ENCODE measurements around the gene CTCFL.
"Not testable (repeated sequence)": the region's sequence is repeated elsewhere in the genome, so short reads cannot be mapped to it uniquely, and the experiment has no call there.

The CTCFL gene

GRCh38 chr20:57491373-57491772 lies 33.6 kb downstream of the CTCFL start:
- no peak overlapping the region for H3K9ac ChIP-seq (ENCODE audit: low read length)
- H3K36me3 ChIP-seq (ENCODE audit: control insufficient read depth, insufficient read depth, low read length): no peaks in the 10 kb centered on the region
- H3K9me3 ChIP-seq (ENCODE audit: control insufficient read depth, insufficient read depth, low read depth, low read length): no peaks in the 10 kb centered on the region
- H3K4me3 ChIP-seq (ENCODE audit: low read depth, low read length): no peak overlapping the region
- H3K4me1 ChIP-seq (ENCODE audit: control insufficient read depth, insufficient read depth, low read length): no peaks in the 10 kb centered on the region
- H3K27ac ChIP-seq (ENCODE audit: low read depth, low read length): no peak overlapping the region
- no peaks in the 10 kb centered on the region for H3K27me3 ChIP-seq (ENCODE audit: control insufficient read depth, insufficient read depth, low read length)

- H3K9me3 ChIP-seq (ENCODE audit: control insufficient read depth, insufficient read depth, low read depth, low read length); H3K9ac ChIP-seq (ENCODE audit: low read length); H3K36me3 ChIP-seq (ENCODE audit: control insufficient read depth, insufficient read depth, low read length): not testable (repeated sequence)
These were observed 36.7 kb downstream of the CTCFL start for GRCh38 chr20:57488277-57488676.

GRCh38 chr20:57485770-57486169 lies 39.2 kb downstream of the CTCFL start:
- Histone ChIP-seq H3K4me1 (ENCODE audit: control insufficient read depth, insufficient read depth, low read length) (peaks cover 15% of the 10 kb centered on the region), H3K27me3 (ENCODE audit: control insufficient read depth, insufficient read depth, low read length) (no peaks in the 10 kb centered on the region), H3K4me3 (ENCODE audit: low read depth, low read length) (no peak overlapping the region), H3K36me3 (ENCODE audit: control insufficient read depth, insufficient read depth, low read length) (no peaks in the 10 kb centered on the region), H3K9ac (ENCODE audit: low read length) (no peak overlapping the region), H3K27ac (ENCODE audit: low read depth, low read length) (no peak overlapping the region), H3K9me3 (ENCODE audit: control insufficient read depth, insufficient read depth, low read depth, low read length) (no peaks in the 10 kb centered on the region)

More at GRCh38 chr20:57488277-57488676, 36.7 kb downstream of the CTCFL start:
- not testable (repeated sequence) for H3K27me3 ChIP-seq (ENCODE audit: control insufficient read depth, insufficient read depth, low read length); H3K27ac ChIP-seq (ENCODE audit: low read depth, low read length); H3K4me1 ChIP-seq (ENCODE audit: control insufficient read depth, insufficient read depth, low read length); H3K4me3 ChIP-seq (ENCODE audit: low read depth, low read length)

- H3K4me1 ChIP-seq (ENCODE audit: control insufficient read depth, insufficient read depth, low read length): peaks cover 15% of the 10 kb centered on the region
- no peak overlapping the region for H3K9ac ChIP-seq (ENCODE audit: low read length)
- no peak overlapping the region for H3K27ac ChIP-seq (ENCODE audit: low read depth, low read length)
- no peaks in the 10 kb centered on the region for H3K9me3 ChIP-seq (ENCODE audit: control insufficient read depth, insufficient read depth, low read depth, low read length)
- no peak overlapping the region for H3K4me3 ChIP-seq (ENCODE audit: low read depth, low read length)
- H3K36me3 ChIP-seq (ENCODE audit: control insufficient read depth, insufficient read depth, low read length): no peaks in the 10 kb centered on the region
- no peaks in the 10 kb centered on the region for H3K27me3 ChIP-seq (ENCODE audit: control insufficient read depth, insufficient read depth, low read length)
These were observed 40.2 kb downstream of the CTCFL start for GRCh38 chr20:57484772-57485171.

- Histone ChIP-seq H3K36me3 (ENCODE audit: control insufficient read depth, insufficient read depth, low read length) (no peaks in the 10 kb centered on the region), H3K9me3 (ENCODE audit: control insufficient read depth, insufficient read depth, low read depth, low read length) (no peaks in the 10 kb centered on the region), H3K9ac (ENCODE audit: low read length) (no peak overlapping the region), H3K4me3 (ENCODE audit: low read depth, low read length) (no peak overlapping the region), H3K4me1 (ENCODE audit: control insufficient read depth, insufficient read depth, low read length) (peaks cover 15% of the 10 kb centered on the region), H3K27ac (ENCODE audit: low read depth, low read length) (no peak overlapping the region), H3K27me3 (ENCODE audit: control insufficient read depth, insufficient read depth, low read length) (no peaks in the 10 kb centered on the region)
These were observed 41.5 kb downstream of the CTCFL start for GRCh38 chr20:57483287-57484050.

- no peaks in the 10 kb centered on the region for H3K36me3 ChIP-seq (ENCODE audit: control insufficient read depth, insufficient read depth, low read length)
- no peaks in the 10 kb centered on the region for H3K27me3 ChIP-seq (ENCODE audit: control insufficient read depth, insufficient read depth, low read length)
- H3K27ac ChIP-seq (ENCODE audit: low read depth, low read length): no peak overlapping the region
- H3K4me1 ChIP-seq (ENCODE audit: control insufficient read depth, insufficient read depth, low read length): peaks cover 15% of the 10 kb centered on the region
- H3K9ac ChIP-seq (ENCODE audit: low read length): no peak overlapping the region
- no peak overlapping the region for H3K4me3 ChIP-seq (ENCODE audit: low read depth, low read length)
- no peaks in the 10 kb centered on the region for H3K9me3 ChIP-seq (ENCODE audit: control insufficient read depth, insufficient read depth, low read depth, low read length)
These were observed 42.1 kb downstream of the CTCFL start for GRCh38 chr20:57482796-57483195.

GRCh38 chr20:57482148-57482547 lies 42.8 kb downstream of the CTCFL start:
- H3K4me1 ChIP-seq (ENCODE audit: control insufficient read depth, insufficient read depth, low read length): peaks cover 15% of the 10 kb centered on the region
- no peak overlapping the region for H3K9ac ChIP-seq (ENCODE audit: low read length)
- H3K27ac ChIP-seq (ENCODE audit: low read depth, low read length): no peak overlapping the region
- H3K27me3 ChIP-seq (ENCODE audit: control insufficient read depth, insufficient read depth, low read length): no peaks in the 10 kb centered on the region
- no peak overlapping the region for H3K4me3 ChIP-seq (ENCODE audit: low read depth, low read length)
- no peaks in the 10 kb centered on the region for H3K9me3 ChIP-seq (ENCODE audit: control insufficient read depth, insufficient read depth, low read depth, low read length)
- no peaks in the 10 kb centered on the region for H3K36me3 ChIP-seq (ENCODE audit: control insufficient read depth, insufficient read depth, low read length)

- no peaks in the 10 kb centered on the region for H3K36me3 ChIP-seq (ENCODE audit: control insufficient read depth, insufficient read depth, low read length)
- H3K4me1 ChIP-seq (ENCODE audit: control insufficient read depth, insufficient read depth, low read length): peaks cover 15% of the 10 kb centered on the region
- no peak overlapping the region for H3K9ac ChIP-seq (ENCODE audit: low read length)
- no peak overlapping the region for H3K27ac ChIP-seq (ENCODE audit: low read depth, low read length)
- no peaks in the 10 kb centered on the region for H3K9me3 ChIP-seq (ENCODE audit: control insufficient read depth, insufficient read depth, low read depth, low read length)
- H3K4me3 ChIP-seq (ENCODE audit: low read depth, low read length): no peak overlapping the region
- H3K27me3 ChIP-seq (ENCODE audit: control insufficient read depth, insufficient read depth, low read length): no peaks in the 10 kb centered on the region
These were observed 43.6 kb downstream of the CTCFL start for GRCh38 chr20:57481281-57481711.

GRCh38 chr20:57480444-57481160 lies 44.3 kb downstream of the CTCFL start:
- H3K4me1 ChIP-seq (ENCODE audit: control insufficient read depth, insufficient read depth, low read length): peaks cover 15% of the 10 kb centered on the region
- H3K9me3 ChIP-seq (ENCODE audit: control insufficient read depth, insufficient read depth, low read depth, low read length): no peaks in the 10 kb centered on the region
- H3K27ac ChIP-seq (ENCODE audit: low read depth, low read length): no peak overlapping the region
- no peaks in the 10 kb centered on the region for H3K27me3 ChIP-seq (ENCODE audit: control insufficient read depth, insufficient read depth, low read length)
- H3K36me3 ChIP-seq (ENCODE audit: control insufficient read depth, insufficient read depth, low read length): no peaks in the 10 kb centered on the region
- no peak overlapping the region for H3K9ac ChIP-seq (ENCODE audit: low read length)
- H3K4me3 ChIP-seq (ENCODE audit: low read depth, low read length): no peak overlapping the region

GRCh38 chr20:57479196-57479595 lies 45.7 kb downstream of the CTCFL start:
- peaks cover 15% of the 10 kb centered on the region for H3K4me1 ChIP-seq (ENCODE audit: control insufficient read depth, insufficient read depth, low read length)
- no peaks in the 10 kb centered on the region for H3K9me3 ChIP-seq (ENCODE audit: control insufficient read depth, insufficient read depth, low read depth, low read length)
- H3K27ac ChIP-seq (ENCODE audit: low read depth, low read length): no peak overlapping the region
- no peaks in the 10 kb centered on the region for H3K27me3 ChIP-seq (ENCODE audit: control insufficient read depth, insufficient read depth, low read length)
- no peaks in the 10 kb centered on the region for H3K36me3 ChIP-seq (ENCODE audit: control insufficient read depth, insufficient read depth, low read length)
- no peak overlapping the region for H3K9ac ChIP-seq (ENCODE audit: low read length)
- no peak overlapping the region for H3K4me3 ChIP-seq (ENCODE audit: low read depth, low read length)

- no peaks in the 10 kb centered on the region for H3K27me3 ChIP-seq (ENCODE audit: control insufficient read depth, insufficient read depth, low read length)
- H3K27ac ChIP-seq (ENCODE audit: low read depth, low read length): no peak overlapping the region
- no peak overlapping the region for H3K9ac ChIP-seq (ENCODE audit: low read length)
- H3K4me1 ChIP-seq (ENCODE audit: control insufficient read depth, insufficient read depth, low read length): peaks cover 14% of the 10 kb centered on the region
- H3K36me3 ChIP-seq (ENCODE audit: control insufficient read depth, insufficient read depth, low read length): no peaks in the 10 kb centered on the region
- no peaks in the 10 kb centered on the region for H3K9me3 ChIP-seq (ENCODE audit: control insufficient read depth, insufficient read depth, low read depth, low read length)
- H3K4me3 ChIP-seq (ENCODE audit: low read depth, low read length): no peak overlapping the region
These were observed 46.8 kb downstream of the CTCFL start for GRCh38 chr20:57478176-57478575.

Measured in HUES6 (cell line).